ENCODE results near the gene UBASH3A. TPM values are rescaled to one million over a fixed set of nuclear protein-coding genes. Genes with fewer than 3 reads are reported as not detected.

The UBASH3A gene
- polyA plus RNA-seq, 3 donors, result not detected

DNA sequence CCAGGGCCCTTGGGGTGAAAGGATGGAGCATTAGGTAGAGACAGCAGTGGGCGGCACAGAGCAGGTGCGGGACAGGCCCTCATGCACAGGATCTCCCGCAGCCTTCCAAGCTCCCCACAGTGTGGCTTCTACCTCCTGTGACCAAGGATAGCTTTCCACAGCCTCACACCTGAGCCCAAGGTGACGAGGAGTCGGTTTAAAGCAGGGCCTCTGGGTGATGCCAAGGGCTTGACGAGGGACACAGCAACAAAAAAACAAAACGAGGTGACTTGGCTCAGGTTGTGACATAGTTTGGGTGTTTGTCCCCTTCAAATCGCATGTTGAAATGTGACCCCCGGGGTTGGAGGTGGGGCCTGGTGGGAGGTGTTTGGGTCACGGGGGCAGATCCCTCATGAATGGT is 77.0 kb downstream of the UBASH3A start:
- Mint-ChIP-seq H3K27me3 (ENCODE audit: low read depth in 3 of 3) (peaks cover 0 to 11% (median 2%) of the 10 kb centered on the region in 3 donors), H3K4me1 (no peaks in the 10 kb centered on the region), H3K4me3 (no peak overlapping the region), H3K27ac (no peak overlapping the region), H3K36me3 (no peaks in the 10 kb centered on the region), H3K9me3 (peaks cover 0 to 1% (median 0%) of the 10 kb centered on the region in 7 donors)
- DNase-seq, result no peak
- no peaks in the 10 kb centered on the region for H3K27me3 ChIP-seq (ENCODE audit: control insufficient read depth in 2 of 2, insufficient read depth in 2 of 2, low read length in 2 of 2)
- no peaks in the 10 kb centered on the region for H3K79me2 ChIP-seq (ENCODE audit: insufficient read depth, low read length)
- H3K9me3 ChIP-seq (replicated peaks in 1 of 2; ENCODE audit: control insufficient read depth in 1 of 2, insufficient read depth in 1 of 2, low read length in 2 of 2), result no peaks in the 10 kb centered on the region
- no peak overlapping the region for H3K4me2 ChIP-seq (replicated peaks; ENCODE audit: extremely low read depth, low read length, poor library complexity, severe bottlenecking)
- H3K4me3 ChIP-seq (replicated peaks in 1 of 3; ENCODE audit: low read depth in 2 of 3, low read length in 3 of 3), result no peak overlapping the region
- H3K4me1 ChIP-seq (ENCODE audit: control insufficient read depth in 1 of 2, insufficient read depth in 2 of 2, low read length in 2 of 2), result no peaks in the 10 kb centered on the region
- no peak overlapping the region for H2AFZ ChIP-seq (ENCODE audit: insufficient read depth, low read depth, low read length, poor library complexity, severe bottlenecking)
- WGBS (ENCODE audit: insufficient coverage), result 89% methylated on average over 8 of the region's 10 CpGs
- no peaks in the 10 kb centered on the region for H3K36me3 ChIP-seq (replicated peaks in 1 of 2; ENCODE audit: control insufficient read depth in 1 of 2, insufficient read depth in 2 of 2, low read length in 2 of 2)
- intact Hi-C loops (cut with micrococcal nuclease), result no loop called here
- no peak overlapping the region for H3K27ac ChIP-seq (ENCODE audit: low read depth in 1 of 2, low read length in 2 of 2)
- H3K9ac ChIP-seq (ENCODE audit: insufficient read depth, low read length, poor library complexity, severe bottlenecking), result no peak overlapping the region
- TF ChIP-seq, protein P1, sequence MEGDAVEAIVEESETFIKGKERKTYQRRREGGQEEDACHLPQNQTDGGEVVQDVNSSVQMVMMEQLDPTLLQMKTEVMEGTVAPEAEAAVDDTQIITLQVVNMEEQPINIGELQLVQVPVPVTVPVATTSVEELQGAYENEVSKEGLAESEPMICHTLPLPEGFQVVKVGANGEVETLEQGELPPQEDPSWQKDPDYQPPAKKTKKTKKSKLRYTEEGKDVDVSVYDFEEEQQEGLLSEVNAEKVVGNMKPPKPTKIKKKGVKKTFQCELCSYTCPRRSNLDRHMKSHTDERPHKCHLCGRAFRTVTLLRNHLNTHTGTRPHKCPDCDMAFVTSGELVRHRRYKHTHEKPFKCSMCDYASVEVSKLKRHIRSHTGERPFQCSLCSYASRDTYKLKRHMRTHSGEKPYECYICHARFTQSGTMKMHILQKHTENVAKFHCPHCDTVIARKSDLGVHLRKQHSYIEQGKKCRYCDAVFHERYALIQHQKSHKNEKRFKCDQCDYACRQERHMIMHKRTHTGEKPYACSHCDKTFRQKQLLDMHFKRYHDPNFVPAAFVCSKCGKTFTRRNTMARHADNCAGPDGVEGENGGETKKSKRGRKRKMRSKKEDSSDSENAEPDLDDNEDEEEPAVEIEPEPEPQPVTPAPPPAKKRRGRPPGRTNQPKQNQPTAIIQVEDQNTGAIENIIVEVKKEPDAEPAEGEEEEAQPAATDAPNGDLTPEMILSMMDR (IDR thresholded peaks at IDR 0.05), result no peak
- H4K20me1 ChIP-seq (ENCODE audit: insufficient read depth, low read length), result no peaks in the 10 kb centered on the region

DNA sequence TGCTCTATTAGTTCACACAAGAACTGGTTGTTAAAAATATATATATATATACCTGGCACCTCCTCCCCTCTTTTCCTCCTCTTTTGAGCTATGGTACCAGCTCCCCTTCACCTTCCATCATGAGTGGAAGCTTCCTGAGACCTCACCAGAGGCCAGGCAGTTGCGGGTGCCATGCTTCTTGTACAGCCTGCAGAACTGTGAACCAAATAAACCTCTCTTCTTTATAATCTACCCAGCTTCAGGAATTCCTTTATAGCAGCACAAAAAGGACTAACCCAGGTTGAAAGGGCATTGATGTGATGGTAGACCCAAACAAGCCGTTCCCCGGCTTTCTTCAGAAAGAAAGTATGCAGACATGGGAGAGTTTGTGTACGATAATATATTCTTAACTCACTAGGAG is 77.5 kb downstream of the UBASH3A start:
- intact Hi-C loops (cut with micrococcal nuclease), result no loop called here
- no CpG with 5 or more reads among the region's 4 CpGs for WGBS (ENCODE audit: insufficient coverage)
- Histone ChIP-seq H2AFZ (ENCODE audit: insufficient read depth, low read depth, low read length, poor library complexity, severe bottlenecking) (no peak overlapping the region), H3K27ac (ENCODE audit: low read depth in 1 of 2, low read length in 2 of 2) (no peak overlapping the region), H3K4me2 (replicated peaks; ENCODE audit: extremely low read depth, low read length, poor library complexity, severe bottlenecking) (no peak overlapping the region), H3K4me3 (replicated peaks in 1 of 3; ENCODE audit: low read depth in 2 of 3, low read length in 3 of 3) (no peak overlapping the region), H3K9ac (ENCODE audit: insufficient read depth, low read length, poor library complexity, severe bottlenecking) (no peak overlapping the region), H3K27me3 (ENCODE audit: control insufficient read depth in 2 of 2, insufficient read depth in 2 of 2, low read length in 2 of 2) (no peaks in the 10 kb centered on the region), H3K4me1 (ENCODE audit: control insufficient read depth in 1 of 2, insufficient read depth in 2 of 2, low read length in 2 of 2) (no peaks in the 10 kb centered on the region), H4K20me1 (ENCODE audit: insufficient read depth, low read length) (no peaks in the 10 kb centered on the region), H3K36me3 (replicated peaks in 1 of 2; ENCODE audit: control insufficient read depth in 1 of 2, insufficient read depth in 2 of 2, low read length in 2 of 2) (no peaks in the 10 kb centered on the region), H3K9me3 (replicated peaks in 1 of 2; ENCODE audit: control insufficient read depth in 1 of 2, insufficient read depth in 1 of 2, low read length in 2 of 2) (no peaks in the 10 kb centered on the region), H3K79me2 (ENCODE audit: insufficient read depth, low read length) (no peaks in the 10 kb centered on the region)
- TF ChIP-seq, protein P1 (IDR thresholded peaks at IDR 0.05), result no peak
- no peak for DNase-seq
- H3K4me3 Mint-ChIP-seq, result no peak overlapping the region
- H3K36me3 Mint-ChIP-seq, result no peaks in the 10 kb centered on the region
- no peaks in the 10 kb centered on the region for H3K4me1 Mint-ChIP-seq
- H3K9me3 Mint-ChIP-seq, result peaks cover 0 to 1% (median 0%) of the 10 kb centered on the region in 7 donors
- H3K27ac Mint-ChIP-seq, result no peak overlapping the region
- peaks cover 0 to 11% (median 2%) of the 10 kb centered on the region in 3 donors for H3K27me3 Mint-ChIP-seq (ENCODE audit: low read depth in 3 of 3)
